Astrocyte of the spinal cord (primary cell): ENCODE results near the gene CALHM2.
"Not testable (repeated sequence)": the region's sequence is repeated elsewhere in the genome, so short reads cannot be mapped to it uniquely, and the experiment has no call there.

Experiments used
- DNase-seq: peaks from one replicate; pipeline ENCODE4 v3.0.0; 2011; ENCODE audit warnings: low read depth, low spot score
- H3K4me3 ChIP-seq: 2 replicates; pipeline ENCODE4 v1.5.1; 2011; ENCODE audit warnings: low read depth, mild to moderate bottlenecking, low read length, moderate library complexity
- in situ Hi-C: cut with HindIII; loops from 2 replicates; pipeline ENCODE4 v1.10.0; 2017; ENCODE audit warnings: low sequenced_read_pairs
- TF ChIP-seq, protein P1 (sequence below): IDR thresholded peaks from 2 replicates; pipeline ENCODE4 v1.5.1; 2012; ENCODE audit warnings: low read depth, mild to moderate bottlenecking, low read length, inconsistent platforms

Gene CALHM2

GRCh38 chr10:103423748-103424147 lies 28.4 kb downstream of the CALHM2 start:
- TF ChIP-seq, protein P1, sequence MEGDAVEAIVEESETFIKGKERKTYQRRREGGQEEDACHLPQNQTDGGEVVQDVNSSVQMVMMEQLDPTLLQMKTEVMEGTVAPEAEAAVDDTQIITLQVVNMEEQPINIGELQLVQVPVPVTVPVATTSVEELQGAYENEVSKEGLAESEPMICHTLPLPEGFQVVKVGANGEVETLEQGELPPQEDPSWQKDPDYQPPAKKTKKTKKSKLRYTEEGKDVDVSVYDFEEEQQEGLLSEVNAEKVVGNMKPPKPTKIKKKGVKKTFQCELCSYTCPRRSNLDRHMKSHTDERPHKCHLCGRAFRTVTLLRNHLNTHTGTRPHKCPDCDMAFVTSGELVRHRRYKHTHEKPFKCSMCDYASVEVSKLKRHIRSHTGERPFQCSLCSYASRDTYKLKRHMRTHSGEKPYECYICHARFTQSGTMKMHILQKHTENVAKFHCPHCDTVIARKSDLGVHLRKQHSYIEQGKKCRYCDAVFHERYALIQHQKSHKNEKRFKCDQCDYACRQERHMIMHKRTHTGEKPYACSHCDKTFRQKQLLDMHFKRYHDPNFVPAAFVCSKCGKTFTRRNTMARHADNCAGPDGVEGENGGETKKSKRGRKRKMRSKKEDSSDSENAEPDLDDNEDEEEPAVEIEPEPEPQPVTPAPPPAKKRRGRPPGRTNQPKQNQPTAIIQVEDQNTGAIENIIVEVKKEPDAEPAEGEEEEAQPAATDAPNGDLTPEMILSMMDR, result no peak
- no peak overlapping the region for H3K4me3 ChIP-seq
- in situ Hi-C loops, result no loop called here
- DNase-seq, result no peak

GRCh38 chr10:103419101-103419500 lies 33.1 kb downstream of the CALHM2 start:
- no peak for DNase-seq
- TF ChIP-seq, protein P1, result no peak
- no peak overlapping the region for H3K4me3 ChIP-seq
- in situ Hi-C loops, result no loop called here

DNA sequence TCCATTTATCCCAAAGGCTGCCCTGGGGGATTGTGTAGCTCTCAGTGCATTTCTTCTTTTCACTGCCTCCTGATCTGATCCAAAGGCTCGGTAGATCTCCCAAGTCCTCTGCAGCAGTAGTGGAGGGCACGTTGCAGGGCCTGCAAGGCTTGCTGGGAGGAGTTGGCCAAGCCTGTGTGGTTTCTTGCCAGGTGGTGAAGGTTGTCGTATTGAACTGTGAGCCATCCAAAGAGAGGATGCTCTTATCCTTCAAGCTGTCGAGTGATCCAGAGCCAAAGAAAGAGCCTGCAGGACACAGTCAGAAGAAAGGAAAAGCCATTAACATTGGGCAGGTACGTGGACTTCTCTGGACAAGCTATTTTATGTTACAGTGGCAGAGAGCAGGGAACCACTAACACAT lies 34.6 kb downstream of the CALHM2 start:
- in situ Hi-C loops, result no loop called here
- TF ChIP-seq, protein P1, result no peak
- no peak for DNase-seq
- H3K4me3 ChIP-seq, result no peak overlapping the region

- in situ Hi-C loops, DNase-seq, H3K4me3 ChIP-seq: not testable (repeated sequence)
These were observed 35.1 kb downstream of the CALHM2 start for GRCh38 chr10:103417148-103417469.

- no peak overlapping the region for H3K4me3 ChIP-seq
- TF ChIP-seq, protein P1, result peak; percentile 46
- DNase-seq, result peak; percentile 50
- in situ Hi-C loops, result no loop called here
These were observed 35.6 kb downstream of the CALHM2 start for GRCh38 chr10:103416436-103417147.

DNA sequence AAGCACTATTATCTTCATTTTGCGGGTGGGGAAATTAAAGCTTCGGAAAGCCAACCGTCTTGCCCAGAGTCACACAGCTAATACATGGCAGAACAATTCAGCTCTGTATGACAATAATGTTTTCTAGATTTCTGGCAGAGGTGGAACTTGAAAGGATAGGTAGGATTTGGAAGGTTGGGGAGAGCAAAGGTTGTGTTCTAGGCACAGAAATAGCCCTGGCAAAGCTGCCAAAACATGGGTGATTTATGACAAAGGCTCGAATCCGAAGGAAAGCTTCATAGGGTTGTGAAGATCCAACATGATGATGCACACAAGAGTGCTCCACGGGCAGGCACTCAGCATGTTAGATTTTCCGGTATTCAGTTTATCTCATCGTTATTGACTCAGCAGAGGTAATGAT lies 36.6 kb downstream of the CALHM2 start:
- TF ChIP-seq, protein P1, result no peak
- no peak for DNase-seq
- in situ Hi-C loops, result no loop called here
- no peak overlapping the region for H3K4me3 ChIP-seq

DNA sequence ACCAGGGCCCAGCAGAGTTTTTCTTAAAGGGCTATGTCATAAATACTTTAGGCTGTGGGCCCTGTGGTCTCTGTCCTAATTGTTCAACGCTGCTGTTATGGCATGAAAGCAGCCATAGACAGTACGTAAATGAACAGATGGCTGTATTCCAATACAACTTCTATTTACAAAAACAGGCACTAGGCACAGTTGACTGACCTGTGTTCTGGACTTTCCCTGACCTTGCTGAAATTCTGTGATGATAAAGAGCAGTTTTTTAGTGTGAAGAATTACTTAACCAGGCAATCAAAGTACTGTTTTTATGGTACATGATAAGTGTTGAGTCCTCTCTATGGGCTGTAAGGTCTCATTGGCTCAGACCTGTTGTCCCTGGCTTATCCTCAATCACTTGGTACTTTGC lies 38.6 kb downstream of the CALHM2 start:
- in situ Hi-C loops, result no loop called here
- TF ChIP-seq, protein P1, result no peak
- DNase-seq, result no peak
- H3K4me3 ChIP-seq, result no peak overlapping the region
